GM21619 (cell line): ENCODE measurements around the gene TP73.

Experiments used
- ATAC-seq: cut with Tn5 transposase; IDR thresholded peaks from one replicate; pipeline ENCODE4 v1.9.1; 2021; ENCODE audit not compliant: unreplicated experiment

The TP73 gene

GRCh38 chr1:3683992-3684391 is 31.7 kb downstream of the TP73 start:
- no peak for ATAC-seq

- no peak for ATAC-seq
Measured at GRCh38 chr1:3685222-3685621, 32.9 kb downstream of the TP73 start.

GRCh38 chr1:3685906-3686305 is 33.6 kb downstream of the TP73 start:
- no peak for ATAC-seq

GRCh38 chr1:3687504-3687903 is 35.2 kb downstream of the TP73 start:
- no peak for ATAC-seq

DNA sequence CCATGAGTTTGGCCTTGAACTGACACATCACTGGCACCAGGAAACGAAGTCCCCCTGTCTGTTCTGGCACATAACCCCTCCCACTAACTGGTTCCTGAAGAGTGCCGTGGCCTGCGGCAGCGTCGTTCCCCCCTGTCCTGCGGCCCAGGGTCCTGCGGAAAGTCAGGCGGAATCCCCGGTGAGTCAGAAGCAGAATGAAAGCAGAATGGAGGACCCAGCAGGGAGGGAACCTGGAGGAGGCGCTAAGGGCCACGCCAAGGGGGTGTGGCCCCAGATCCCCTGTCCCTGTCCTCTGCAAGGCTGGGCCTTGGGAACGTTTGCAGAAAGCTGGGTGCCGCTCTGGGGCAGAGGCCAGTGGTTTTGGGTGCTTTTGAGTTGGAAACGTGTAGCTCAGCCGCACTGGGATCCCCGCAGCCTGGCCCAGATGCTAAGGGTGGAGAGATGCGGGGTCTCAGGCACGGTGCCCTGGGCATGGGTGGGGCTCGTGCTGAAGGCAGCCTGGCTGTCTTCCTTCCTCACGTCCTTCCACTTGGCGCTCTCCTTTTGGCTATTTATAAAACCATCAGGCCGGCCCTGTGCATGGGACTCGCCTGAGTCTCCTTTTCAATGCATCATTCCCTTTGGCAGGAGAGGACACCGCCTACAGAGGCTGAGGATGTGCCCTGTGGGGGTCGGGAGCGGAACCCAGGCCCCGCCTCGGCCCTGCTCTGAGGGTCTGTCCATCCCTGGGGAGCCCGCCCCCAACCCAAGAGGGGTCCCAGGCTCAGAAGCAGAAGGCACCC is 36.2 kb downstream of the TP73 start:
- no peak for ATAC-seq

GRCh38 chr1:3689138-3689750 is 36.9 kb downstream of the TP73 start:
- ATAC-seq = no peak

DNA sequence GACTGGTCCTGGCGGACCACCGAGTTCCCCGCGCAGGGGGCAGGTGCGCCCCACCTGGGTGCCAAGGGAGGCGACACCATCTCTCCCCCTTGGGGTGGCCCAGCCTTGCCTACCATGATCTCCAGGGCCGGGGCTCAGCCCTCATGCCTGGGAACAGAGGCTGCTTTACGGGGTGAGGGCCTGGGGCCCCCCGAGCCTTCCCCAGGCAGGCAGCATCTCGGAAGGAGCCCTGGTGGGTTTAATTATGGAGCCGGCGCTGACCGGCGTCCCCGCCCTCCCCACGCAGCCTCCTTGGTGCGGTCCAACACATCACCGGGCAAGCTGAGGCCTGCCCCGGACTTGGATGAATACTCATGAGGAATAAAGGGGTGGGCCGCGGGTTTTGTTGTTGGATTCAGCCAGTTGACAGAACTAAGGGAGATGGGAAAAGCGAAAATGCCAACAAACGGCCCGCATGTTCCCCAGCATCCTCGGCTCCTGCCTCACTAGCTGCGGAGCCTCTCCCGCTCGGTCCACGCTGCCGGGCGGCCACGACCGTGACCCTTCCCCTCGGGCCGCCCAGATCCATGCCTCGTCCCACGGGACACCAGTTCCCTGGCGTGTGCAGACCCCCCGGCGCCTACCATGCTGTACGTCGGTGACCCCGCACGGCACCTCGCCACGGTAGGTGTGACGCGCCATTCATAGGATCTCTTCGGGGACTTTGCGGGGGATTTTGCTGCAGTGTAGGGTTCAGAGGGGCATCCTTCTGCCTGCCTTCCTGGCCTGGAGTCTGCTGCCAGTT is 38.2 kb downstream of the TP73 start:
- no peak for ATAC-seq

GRCh38 chr1:3691421-3692204 is 39.3 kb downstream of the TP73 start:
- ATAC-seq = no peak

DNA sequence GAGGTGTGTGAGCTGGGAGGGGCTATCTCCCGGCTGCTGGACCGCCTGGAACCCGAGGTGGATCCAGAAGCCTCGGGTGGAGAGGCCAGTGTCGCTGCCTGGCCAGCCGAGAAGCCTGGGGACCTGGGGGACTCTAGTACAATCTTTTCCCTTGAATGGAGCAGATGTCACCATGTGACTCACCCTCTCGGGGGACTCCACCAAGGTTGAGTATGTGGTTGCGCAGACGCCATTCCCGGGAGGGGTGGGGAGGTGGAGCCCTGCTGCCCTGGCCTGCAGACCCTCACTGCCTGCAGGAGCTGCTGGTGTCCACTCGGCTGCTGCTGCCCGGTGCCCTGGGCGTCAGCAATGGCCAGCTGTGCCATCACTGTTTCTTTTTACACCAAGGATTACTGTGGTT is 40.3 kb downstream of the TP73 start:
- ATAC-seq = no peak

- no peak for ATAC-seq
Measured at GRCh38 chr1:3693321-3693720, 41.0 kb downstream of the TP73 start.

DNA sequence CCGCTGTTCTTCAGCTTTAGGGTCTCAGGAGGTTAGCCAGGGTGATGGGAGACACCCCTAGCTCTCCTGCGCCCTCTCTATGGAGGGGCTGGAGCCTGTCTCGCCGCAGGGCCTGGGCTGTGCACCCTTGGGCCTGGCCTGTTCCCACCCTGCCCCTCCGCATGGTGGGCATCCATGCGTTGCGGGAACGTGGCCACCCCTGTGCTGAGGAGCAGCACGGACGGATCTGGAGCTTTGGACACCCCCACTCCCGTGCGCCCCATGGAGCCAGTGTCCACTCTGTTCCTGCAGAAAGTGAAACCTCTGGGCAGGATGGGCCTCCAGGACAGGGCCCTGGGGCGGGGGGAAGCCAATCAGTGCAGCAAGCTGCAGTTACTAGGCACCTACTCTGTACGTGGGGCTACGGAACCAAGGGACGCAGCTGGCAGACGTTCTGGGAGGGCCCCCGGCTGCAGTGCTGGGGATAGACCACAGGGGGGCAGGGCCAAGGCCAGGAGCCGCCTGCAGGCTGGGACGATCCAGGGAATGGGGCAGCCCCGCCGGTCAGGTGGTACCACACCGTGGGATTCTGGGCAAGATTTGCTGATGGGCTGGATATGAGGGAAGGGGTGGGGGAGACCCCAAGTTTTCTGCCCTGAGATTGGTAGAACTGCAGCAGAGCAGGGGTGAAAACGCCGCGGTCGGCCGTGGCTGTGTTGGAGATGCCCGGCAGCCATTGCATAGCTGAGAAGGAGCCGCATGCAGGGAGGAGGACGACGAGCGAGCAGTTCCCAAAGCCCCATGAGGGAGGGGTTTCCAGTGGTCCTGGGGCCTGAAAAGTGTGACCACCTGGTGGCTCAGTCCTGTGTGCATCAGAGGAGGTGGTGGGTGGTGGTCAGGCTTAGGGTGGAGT is 43.3 kb downstream of the TP73 start:
- no peak for ATAC-seq

DNA sequence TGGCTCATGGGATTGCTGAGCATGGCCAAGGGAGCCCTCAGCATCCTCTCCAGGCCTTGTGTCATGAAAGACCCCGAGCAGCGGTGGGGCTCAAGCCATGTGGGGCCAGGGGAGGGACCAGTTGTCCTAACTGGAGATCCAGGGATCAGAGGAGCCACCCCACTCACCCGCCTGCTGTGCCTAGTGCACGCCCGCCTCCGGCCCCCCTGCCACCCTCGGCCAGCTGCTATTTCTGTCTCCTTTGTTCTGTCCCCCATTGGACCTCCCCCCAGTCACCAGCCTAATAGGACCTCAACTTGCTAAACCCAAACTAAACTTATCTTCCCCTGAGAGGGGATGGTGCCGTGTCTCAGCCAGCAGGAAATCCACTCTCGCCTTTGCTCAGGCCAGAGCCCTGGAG is 44.4 kb downstream of the TP73 start:
- no peak for ATAC-seq

GRCh38 chr1:3697104-3697503 is 44.8 kb downstream of the TP73 start:
- no peak for ATAC-seq

GRCh38 chr1:3697810-3698209 is 45.5 kb downstream of the TP73 start:
- no peak for ATAC-seq

DNA sequence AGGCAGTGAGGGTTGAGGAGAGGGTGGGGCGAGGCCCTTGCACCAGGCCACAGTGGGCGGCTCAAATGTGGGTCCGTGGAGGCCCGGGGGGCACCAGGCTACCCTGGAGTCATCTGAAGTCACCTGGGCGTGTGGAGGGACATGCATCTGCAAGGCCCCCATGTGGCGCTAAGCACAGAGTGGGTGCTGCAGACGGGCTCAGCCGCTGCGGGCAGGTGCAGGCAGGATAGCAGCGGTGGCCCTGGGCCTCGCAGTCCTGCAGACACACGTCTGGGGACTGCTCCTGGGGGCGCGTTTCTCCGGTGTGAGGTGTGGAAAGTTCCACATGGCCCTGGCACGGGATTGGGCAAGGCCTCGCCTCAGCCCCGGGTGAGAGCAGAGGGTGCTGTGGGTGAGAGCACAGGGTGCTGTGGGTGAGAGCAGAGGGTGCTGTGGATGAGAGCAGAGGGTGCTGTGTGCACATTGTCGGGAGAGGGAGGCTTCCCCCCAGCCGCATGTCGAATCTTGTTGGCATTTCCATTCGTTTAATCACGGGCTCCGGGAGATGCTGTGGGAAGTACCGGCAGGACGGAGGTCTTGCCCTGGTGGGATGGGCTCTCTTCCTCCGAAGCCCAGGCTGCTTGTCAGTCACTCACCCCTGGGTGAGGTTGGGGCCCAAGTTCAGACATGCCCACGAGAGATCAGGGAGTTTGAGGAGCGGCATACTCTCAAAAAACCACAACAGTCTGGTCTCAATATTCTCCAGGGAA is 46.5 kb downstream of the TP73 start:
- ATAC-seq = no peak

DNA sequence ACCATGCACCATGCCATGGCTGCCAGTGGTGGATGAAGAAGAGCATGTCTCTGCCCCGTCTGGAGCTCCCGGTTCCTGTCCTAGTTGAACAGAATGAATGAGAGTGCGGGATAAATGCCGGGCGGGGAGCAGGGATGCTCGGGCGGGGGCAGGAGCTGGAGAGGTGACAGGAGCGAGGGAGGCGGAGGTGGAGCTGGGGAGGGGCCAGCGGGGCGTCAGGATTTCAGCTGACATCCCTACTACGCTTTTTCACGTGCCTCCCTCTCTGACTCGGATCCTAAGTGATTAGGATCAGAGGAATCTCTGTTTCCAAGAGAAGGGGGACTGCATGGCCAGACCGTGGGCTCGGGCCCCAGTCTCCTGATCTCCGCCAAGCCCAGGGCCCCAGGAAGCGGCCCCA is 47.3 kb downstream of the TP73 start:
- no peak for ATAC-seq

DNA sequence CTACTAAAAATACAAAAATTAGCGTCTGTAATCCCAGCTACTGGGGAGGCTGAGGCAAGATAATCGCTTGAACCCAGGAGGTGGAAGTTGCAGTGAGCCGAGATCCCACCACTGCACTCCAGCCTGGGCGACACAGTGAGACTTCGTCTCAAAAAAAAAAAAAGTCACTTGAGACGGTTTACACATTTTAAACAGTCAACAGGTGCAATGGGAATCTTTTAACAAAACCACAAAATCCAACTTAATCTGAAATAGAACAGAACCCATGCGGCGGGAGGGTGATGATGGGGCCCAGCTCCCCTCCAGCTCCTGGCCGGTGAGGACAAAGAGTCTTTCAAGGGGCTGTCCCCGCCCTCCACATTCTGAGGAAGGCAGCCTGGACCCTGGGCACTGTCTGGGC is 48.3 kb downstream of the TP73 start:
- ATAC-seq = no peak

DNA sequence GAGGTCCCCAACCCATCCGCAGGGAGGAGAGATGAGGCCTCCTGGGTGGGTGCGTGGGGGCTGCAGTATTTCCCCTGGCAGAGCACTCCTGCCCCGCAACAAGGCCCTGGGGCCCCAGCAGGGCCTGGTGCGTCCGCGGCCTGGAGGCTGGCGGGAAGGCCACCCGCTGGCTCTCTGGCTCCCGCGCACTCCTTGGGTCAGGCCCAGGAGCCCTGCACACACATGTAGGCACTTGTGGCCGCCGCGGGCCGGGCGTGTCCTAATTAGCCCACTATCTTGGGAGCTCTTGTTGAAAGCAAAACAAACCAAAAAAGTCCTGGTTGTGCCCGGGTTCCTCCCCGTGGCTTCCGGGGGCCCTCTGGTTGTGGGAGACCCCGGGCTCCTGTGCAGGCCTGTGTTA is 50.2 kb downstream of the TP73 start:
- ATAC-seq = no peak

- no peak for ATAC-seq
Measured at GRCh38 chr1:3702990-3703728, 50.8 kb downstream of the TP73 start.
